NCI-H345 treated with DMSO at 0.1 percent for 48 hours (cell line): ENCODE measurements around the gene DNAI2.
A peak's percentile ranks its signal among the peaks of the same experiment; 100 is the strongest.

ENCODE experiments used
- DNase-seq: peaks from one replicate; lab custom pipeline; 2025; ENCODE audit not compliant: unreplicated experiment; lab: John Stamatoyannopoulos, UW

The DNAI2 gene

DNA sequence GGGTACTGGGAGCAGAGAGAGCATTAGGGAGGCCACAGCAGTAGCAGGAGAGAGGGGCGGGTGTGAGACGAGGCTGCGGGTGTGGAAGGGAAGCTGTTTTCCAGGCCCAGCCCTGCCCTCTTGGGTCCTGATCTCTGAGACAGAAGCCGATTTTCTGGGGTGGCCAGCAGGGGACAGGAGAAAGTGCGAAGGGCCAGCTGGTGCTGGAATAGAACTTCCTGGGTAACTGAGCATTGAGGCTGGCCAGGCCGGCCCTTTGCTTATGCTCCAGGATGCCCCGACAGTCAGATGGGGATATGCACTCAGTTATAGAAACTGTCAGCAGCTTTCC, 86.8 kb downstream of the DNAI2 start:
- no peak for DNase-seq

DNA sequence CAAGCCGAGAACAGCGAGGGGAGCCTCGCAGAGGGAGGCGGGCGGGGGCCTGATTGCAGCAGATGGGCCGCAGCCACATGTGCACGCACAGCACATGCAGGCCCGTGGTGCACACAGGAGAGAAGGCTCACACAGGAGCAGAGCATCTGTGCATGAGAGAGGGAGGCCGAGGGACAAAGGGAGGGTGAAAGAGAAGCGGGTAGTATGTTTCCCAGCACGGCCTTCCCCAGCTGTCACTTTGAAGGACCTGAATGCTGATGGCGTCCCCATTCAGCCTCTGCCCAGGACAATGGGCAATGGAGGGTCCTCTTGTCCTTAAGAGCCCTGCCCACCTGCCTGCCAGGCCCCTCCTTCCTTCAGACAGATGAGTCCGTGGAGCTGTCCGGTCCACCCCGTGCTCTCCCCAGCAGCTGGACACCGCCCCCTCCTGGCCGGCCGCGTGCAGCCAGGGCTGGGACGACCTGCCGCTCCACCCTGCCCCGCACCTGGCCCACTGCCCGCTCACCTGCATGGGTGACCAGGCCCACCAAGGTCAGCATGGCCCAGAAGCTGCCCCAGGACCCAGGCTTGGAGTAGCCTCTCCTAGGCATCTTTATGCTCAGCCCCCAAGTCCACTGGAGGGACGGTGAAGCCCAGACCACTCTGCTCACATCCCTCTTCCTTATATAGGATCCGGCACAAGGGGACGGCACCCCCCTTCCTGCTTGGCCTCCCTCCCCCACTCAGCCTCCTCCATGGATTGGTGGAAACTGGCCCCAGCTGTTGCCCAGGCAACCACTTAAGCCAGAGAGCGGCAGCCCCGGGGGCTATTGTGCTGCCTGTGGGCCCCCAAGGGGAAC, 87.4 kb downstream of the DNAI2 start, which contains the start of gene BTBD17:
Gene BTBD17 (minus strand): TSS at position 639 of the 839 bp plus-strand sequence. CDS start 49 bp downstream, at position 590.
- peak; percentile 90 for DNase-seq

DNA sequence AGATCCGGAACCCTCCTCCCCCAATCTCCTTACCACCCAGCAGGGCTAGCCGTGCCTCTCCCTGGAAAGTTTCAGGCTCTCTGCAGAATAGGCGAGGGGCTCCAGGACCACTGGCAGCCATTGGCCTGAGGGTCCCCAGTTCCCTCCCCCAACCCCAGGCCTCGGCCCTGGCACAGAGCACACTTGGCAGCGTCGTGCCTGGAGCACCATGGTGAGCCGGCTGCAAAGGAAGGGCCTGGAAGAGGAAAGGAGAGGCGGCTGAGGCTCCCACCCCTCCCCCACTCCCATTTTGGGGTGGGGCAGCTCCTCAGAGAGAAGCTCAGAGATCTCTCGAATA, 88.0 kb downstream of the DNAI2 start:
- no peak for DNase-seq

DNA sequence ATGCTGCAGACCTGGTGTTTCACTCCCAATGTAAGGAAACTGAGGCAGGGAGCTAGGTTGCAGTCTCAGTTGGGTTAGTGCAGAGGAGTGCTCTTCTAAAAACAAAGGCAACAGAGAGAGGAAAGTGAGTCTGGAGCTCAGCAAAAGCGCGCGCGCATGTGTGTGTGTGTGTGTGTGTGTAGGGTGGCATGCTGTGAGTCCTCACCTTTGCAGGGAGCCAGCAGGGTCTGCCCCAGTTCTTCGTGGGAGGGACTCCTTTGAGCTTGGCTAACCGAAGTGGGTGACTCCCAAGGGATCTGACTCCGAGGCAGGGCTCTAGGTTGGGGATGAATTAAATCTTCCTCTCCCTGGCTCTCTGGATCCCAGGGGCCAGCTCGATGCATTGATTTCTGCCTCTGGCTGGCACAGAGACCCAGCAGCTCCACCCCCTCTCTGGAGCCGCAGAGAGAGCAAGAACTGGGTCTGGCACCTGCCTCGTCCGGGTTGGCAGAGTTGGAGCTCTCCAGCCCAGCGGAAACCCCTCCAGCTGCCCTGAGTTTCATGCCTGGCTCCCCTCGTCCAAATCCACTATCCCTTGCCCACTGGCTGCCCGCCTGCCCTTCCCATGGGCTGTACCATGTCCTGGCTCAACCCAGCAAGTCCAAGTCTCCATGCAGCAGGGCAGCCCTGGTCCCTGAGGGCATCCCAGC, 88.9 kb downstream of the DNAI2 start:
- peak; percentile 51 for DNase-seq
